ENCODE measurements around the gene GLIPR1L2.

GLIPR1L2 gene

GRCh38 chr12:75479963-75480461 lies 89.1 kb downstream of the GLIPR1L2 start:
- DNase-seq: no peak

- no peak for DNase-seq
Observed at GRCh38 chr12:75480469-75480949, 89.6 kb downstream of the GLIPR1L2 start, which contains the start of gene GLIPR1. Gene GLIPR1, plus strand, starts transcription at chr12:75480755. Its CDS starts 126 bp downstream, at chr12:75480881.

GRCh38 chr12:75481013-75481705 lies 90.3 kb downstream of the GLIPR1L2 start:
- DNase-seq: no peak

- DNase-seq: no peak
Observed at GRCh38 chr12:75481774-75482173, 90.9 kb downstream of the GLIPR1L2 start.

Data from cerebellar nuclear complex (tissue), 1 donor.